ENCODE measurements around the gene ZNF525. TPM values are rescaled to one million over a fixed set of nuclear protein-coding genes. Genes with fewer than 3 reads are reported as not detected.
"Not testable (repeated sequence)": the region's sequence is repeated elsewhere in the genome, so short reads cannot be mapped to it uniquely, and the experiment has no call there.

The ZNF525 gene
- total RNA-seq, 1 experiment from 2014 or later, result 37.7 TPM

GRCh38 chr19:53357821-53358581 lies 7.5 kb upstream of the ZNF525 start:
- no peaks in the 10 kb centered on the region for H4K20me1 ChIP-seq (ENCODE audit: control insufficient read depth, insufficient read depth, insufficient read length)
- no peaks in the 10 kb centered on the region for H3K79me1 ChIP-seq (ENCODE audit: insufficient read depth, low read depth, low read length, poor library complexity, severe bottlenecking)
- H3K36me3 Mint-ChIP-seq (ENCODE audit: insufficient read depth in 1 of 3, low read depth in 3 of 3), result peaks cover 36 to 48% (median 47%) of the 10 kb centered on the region in 3 experiments
- no peak overlapping the region for H3K23ac ChIP-seq (ENCODE audit: insufficient read length, low read depth, low read length)
- no peak overlapping the region for H2BK5ac ChIP-seq (ENCODE audit: insufficient read length, low read length)
- WGBS (ENCODE audit: extremely low coverage, insufficient read length, low lambda C conversion rate), result no CpG with 5 or more reads among the region's 35 CpGs
- H3K9me3 ChIP-seq (ENCODE audit: control insufficient read depth, low read depth, low read length), result peaks cover 27% of the 10 kb centered on the region
- no peaks in the 10 kb centered on the region for H3K4me1 ChIP-seq (ENCODE audit: insufficient read depth, low read length)
- no peak overlapping the region for H3K4me2 ChIP-seq (ENCODE audit: insufficient read depth, insufficient read length, low read length)
- H4K8ac ChIP-seq (replicated peaks; ENCODE audit: insufficient read length, low read depth, low read length), result no peak overlapping the region
- H4K5ac ChIP-seq (ENCODE audit: insufficient read length, low read depth, low read length), result no peak overlapping the region
- no peaks in the 10 kb centered on the region for H3K4me1 Mint-ChIP-seq
- no peak overlapping the region for H4K91ac ChIP-seq (ENCODE audit: insufficient read length, low read depth, low read length)
- H3K79me2 ChIP-seq (ENCODE audit: insufficient read depth, low read length), result no peaks in the 10 kb centered on the region
- H3K18ac ChIP-seq (ENCODE audit: insufficient read length, low read depth, low read length), result no peak overlapping the region
- H2AK5ac ChIP-seq (ENCODE audit: insufficient read length, low read length), result no peak overlapping the region
- peaks cover 14% of the 10 kb centered on the region for H3K27me3 Mint-ChIP-seq (ENCODE audit: low read depth)
- H3K9me3 Mint-ChIP-seq, result peaks cover 64 to 65% of the 10 kb centered on the region in 2 experiments
- H3K27me3 ChIP-seq (ENCODE audit: insufficient read depth, low read length), result no peaks in the 10 kb centered on the region
- no peak overlapping the region for H2BK15ac ChIP-seq (ENCODE audit: low read depth, low read length)
- no peak overlapping the region for H3K14ac ChIP-seq (ENCODE audit: insufficient read depth, low read length)
- peak; percentile 42 for DNase-seq
- no peak overlapping the region for H2BK20ac ChIP-seq (ENCODE audit: low read depth, low read length, poor library complexity, severe bottlenecking)
- no peak overlapping the region for H3K9ac ChIP-seq (ENCODE audit: extremely low read depth, insufficient read length, low read length)
- H3T11ph ChIP-seq (ENCODE audit: low read length), result no peak overlapping the region
- no peak overlapping the region for H3K27ac ChIP-seq (ENCODE audit: insufficient read length, low read depth, low read length)
- H3K56ac ChIP-seq (ENCODE audit: insufficient read length, low read depth, low read length), result no peak overlapping the region
- H3K27ac Mint-ChIP-seq, result no peak overlapping the region
- H3K4ac ChIP-seq (ENCODE audit: low read depth, low read length), result no peak overlapping the region
- no peak overlapping the region for H2BK120ac ChIP-seq (ENCODE audit: low read depth, low read length, poor library complexity, severe bottlenecking)
- H2AFZ ChIP-seq (ENCODE audit: low read length), result no peak overlapping the region
- TF ChIP-seq, protein P1, sequence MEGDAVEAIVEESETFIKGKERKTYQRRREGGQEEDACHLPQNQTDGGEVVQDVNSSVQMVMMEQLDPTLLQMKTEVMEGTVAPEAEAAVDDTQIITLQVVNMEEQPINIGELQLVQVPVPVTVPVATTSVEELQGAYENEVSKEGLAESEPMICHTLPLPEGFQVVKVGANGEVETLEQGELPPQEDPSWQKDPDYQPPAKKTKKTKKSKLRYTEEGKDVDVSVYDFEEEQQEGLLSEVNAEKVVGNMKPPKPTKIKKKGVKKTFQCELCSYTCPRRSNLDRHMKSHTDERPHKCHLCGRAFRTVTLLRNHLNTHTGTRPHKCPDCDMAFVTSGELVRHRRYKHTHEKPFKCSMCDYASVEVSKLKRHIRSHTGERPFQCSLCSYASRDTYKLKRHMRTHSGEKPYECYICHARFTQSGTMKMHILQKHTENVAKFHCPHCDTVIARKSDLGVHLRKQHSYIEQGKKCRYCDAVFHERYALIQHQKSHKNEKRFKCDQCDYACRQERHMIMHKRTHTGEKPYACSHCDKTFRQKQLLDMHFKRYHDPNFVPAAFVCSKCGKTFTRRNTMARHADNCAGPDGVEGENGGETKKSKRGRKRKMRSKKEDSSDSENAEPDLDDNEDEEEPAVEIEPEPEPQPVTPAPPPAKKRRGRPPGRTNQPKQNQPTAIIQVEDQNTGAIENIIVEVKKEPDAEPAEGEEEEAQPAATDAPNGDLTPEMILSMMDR (conservative IDR thresholded peaks at IDR 0.05), result no peak
- no peak overlapping the region for H2BK12ac ChIP-seq (ENCODE audit: insufficient read length, low read depth, low read length)
- H3K23me2 ChIP-seq (ENCODE audit: insufficient read length, low read depth, low read length, poor library complexity, severe bottlenecking), result no peaks in the 10 kb centered on the region
- H3K4me3 Mint-ChIP-seq, result no peak overlapping the region

DNA sequence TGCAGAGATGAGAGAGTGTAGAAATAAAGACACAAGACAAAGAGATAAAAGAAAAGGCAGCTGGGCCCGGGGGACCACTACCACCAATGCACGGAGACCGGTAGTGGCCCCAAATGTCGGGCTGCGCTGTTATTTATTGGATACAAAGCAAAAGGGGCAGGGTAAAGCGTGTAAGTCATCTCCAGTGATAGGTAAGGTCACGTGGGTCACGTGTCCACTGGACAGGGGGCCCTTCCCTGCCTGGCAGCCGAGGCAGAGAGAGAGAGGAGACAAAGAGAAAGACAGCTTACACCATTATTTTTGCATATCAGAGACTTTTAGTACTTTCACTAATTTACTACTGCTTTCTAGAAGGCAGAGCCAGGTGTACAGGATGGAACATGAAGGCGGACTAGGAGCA lies 5.4 kb upstream of the ZNF525 start:
- H2AK5ac ChIP-seq (ENCODE audit: insufficient read length, low read length); H2BK120ac ChIP-seq (ENCODE audit: low read depth, low read length, poor library complexity, severe bottlenecking); H3K4me2 ChIP-seq (ENCODE audit: insufficient read depth, insufficient read length, low read length); H3K9me3 ChIP-seq (ENCODE audit: control insufficient read depth, low read depth, low read length); H3K4me3 Mint-ChIP-seq; H3K18ac ChIP-seq (ENCODE audit: insufficient read length, low read depth, low read length); H4K91ac ChIP-seq (ENCODE audit: insufficient read length, low read depth, low read length); H3K4ac ChIP-seq (ENCODE audit: low read depth, low read length); H3K23ac ChIP-seq (ENCODE audit: insufficient read length, low read depth, low read length); H4K20me1 ChIP-seq (ENCODE audit: control insufficient read depth, insufficient read depth, insufficient read length); H3K56ac ChIP-seq (ENCODE audit: insufficient read length, low read depth, low read length); H4K5ac ChIP-seq (ENCODE audit: insufficient read length, low read depth, low read length); H3K23me2 ChIP-seq (ENCODE audit: insufficient read length, low read depth, low read length, poor library complexity, severe bottlenecking); H2BK20ac ChIP-seq (ENCODE audit: low read depth, low read length, poor library complexity, severe bottlenecking); H2BK15ac ChIP-seq (ENCODE audit: low read depth, low read length); H3K14ac ChIP-seq (ENCODE audit: insufficient read depth, low read length); H3K27me3 ChIP-seq (ENCODE audit: insufficient read depth, low read length); H3K27ac Mint-ChIP-seq; H3K9ac ChIP-seq (ENCODE audit: extremely low read depth, insufficient read length, low read length); H2BK12ac ChIP-seq (ENCODE audit: insufficient read length, low read depth, low read length); H2AFZ ChIP-seq (ENCODE audit: low read length); H3K79me1 ChIP-seq (ENCODE audit: insufficient read depth, low read depth, low read length, poor library complexity, severe bottlenecking); H3K4me1 ChIP-seq (ENCODE audit: insufficient read depth, low read length); DNase-seq; H2BK5ac ChIP-seq (ENCODE audit: insufficient read length, low read length); H3K27ac ChIP-seq (ENCODE audit: insufficient read length, low read depth, low read length); H3T11ph ChIP-seq (ENCODE audit: low read length); H4K8ac ChIP-seq (replicated peaks; ENCODE audit: insufficient read length, low read depth, low read length); H3K79me2 ChIP-seq (ENCODE audit: insufficient read depth, low read length): not testable (repeated sequence)
- H3K36me3 Mint-ChIP-seq (ENCODE audit: insufficient read depth in 1 of 3, low read depth in 3 of 3), result peaks cover 23 to 29% (median 27%) of the 10 kb centered on the region in 3 experiments
- WGBS (ENCODE audit: extremely low coverage, insufficient read length, low lambda C conversion rate), result no CpG with 5 or more reads among the region's 10 CpGs
- peaks cover 45 to 46% of the 10 kb centered on the region in 2 experiments for H3K9me3 Mint-ChIP-seq
- H3K27me3 Mint-ChIP-seq (ENCODE audit: low read depth), result peaks cover 23% of the 10 kb centered on the region
- peaks cover 10 to 12% of the 10 kb centered on the region in 2 experiments for H3K4me1 Mint-ChIP-seq
